Esophagus squamous epithelium (tissue), 4 donors: ENCODE measurements around the gene ARHGAP23.

Experiments used
- POLR2A ChIP-seq, 4 donors: fragments of 450-650 bp; IDR thresholded peaks; one replicate each; pipeline ENCODE4 v1.6.1; 2017; ENCODE audit warnings: antibody characterized with exemption in 4 of 4, mild to moderate bottlenecking in 4 of 4, moderate library complexity in 3 of 4
- TF ChIP-seq, protein P1 (sequence below), 6 experiments: fragments of 450-650 bp in 4 of 6; fragments of 200-600 bp in 2 of 6; sonication (generic) in 2 of 6; IDR thresholded peaks; one replicate each; pipeline ENCODE4 v1.5.1; 2016 to 2019; ENCODE audit warnings: antibody characterized with exemption in 6 of 6, mild to moderate bottlenecking in 4 of 6, moderate library complexity in 4 of 6

DNA sequence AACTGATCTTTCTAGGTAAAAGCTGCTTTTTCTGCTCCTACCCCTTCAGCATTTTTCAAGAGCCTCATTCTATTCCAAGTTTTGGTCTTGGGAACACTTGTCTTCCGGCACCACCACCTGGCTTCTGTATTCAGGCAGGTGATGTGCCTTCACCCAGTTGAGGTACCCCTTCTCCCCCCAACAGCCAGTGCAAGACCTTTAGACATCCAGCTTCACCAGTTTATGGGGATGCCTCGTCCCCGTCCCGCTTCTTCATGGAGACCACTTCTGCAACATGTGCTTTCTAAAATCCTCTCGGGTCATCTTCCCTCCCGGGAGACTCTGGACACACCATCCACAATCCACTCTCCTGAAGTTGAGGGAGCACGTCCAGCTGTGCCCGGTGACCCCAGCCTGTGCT is 107.6 kb downstream of the ARHGAP23 start:
- TF ChIP-seq POLR2A (IDR thresholded peaks at IDR 0.05) = no peak
- TF ChIP-seq, protein P1, sequence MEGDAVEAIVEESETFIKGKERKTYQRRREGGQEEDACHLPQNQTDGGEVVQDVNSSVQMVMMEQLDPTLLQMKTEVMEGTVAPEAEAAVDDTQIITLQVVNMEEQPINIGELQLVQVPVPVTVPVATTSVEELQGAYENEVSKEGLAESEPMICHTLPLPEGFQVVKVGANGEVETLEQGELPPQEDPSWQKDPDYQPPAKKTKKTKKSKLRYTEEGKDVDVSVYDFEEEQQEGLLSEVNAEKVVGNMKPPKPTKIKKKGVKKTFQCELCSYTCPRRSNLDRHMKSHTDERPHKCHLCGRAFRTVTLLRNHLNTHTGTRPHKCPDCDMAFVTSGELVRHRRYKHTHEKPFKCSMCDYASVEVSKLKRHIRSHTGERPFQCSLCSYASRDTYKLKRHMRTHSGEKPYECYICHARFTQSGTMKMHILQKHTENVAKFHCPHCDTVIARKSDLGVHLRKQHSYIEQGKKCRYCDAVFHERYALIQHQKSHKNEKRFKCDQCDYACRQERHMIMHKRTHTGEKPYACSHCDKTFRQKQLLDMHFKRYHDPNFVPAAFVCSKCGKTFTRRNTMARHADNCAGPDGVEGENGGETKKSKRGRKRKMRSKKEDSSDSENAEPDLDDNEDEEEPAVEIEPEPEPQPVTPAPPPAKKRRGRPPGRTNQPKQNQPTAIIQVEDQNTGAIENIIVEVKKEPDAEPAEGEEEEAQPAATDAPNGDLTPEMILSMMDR (IDR thresholded peaks at IDR 0.05) = no peak
